HG03432 (cell line): Measurements from ENCODE around the gene CELF2.

Source experiments
- ATAC-seq: cut with Tn5 transposase; IDR thresholded peaks from one replicate; pipeline ENCODE4 v1.9.1; 2021; ENCODE audit warnings: mild to moderate bottlenecking, moderate library complexity; ENCODE audit not compliant: unreplicated experiment

CELF2 gene

DNA sequence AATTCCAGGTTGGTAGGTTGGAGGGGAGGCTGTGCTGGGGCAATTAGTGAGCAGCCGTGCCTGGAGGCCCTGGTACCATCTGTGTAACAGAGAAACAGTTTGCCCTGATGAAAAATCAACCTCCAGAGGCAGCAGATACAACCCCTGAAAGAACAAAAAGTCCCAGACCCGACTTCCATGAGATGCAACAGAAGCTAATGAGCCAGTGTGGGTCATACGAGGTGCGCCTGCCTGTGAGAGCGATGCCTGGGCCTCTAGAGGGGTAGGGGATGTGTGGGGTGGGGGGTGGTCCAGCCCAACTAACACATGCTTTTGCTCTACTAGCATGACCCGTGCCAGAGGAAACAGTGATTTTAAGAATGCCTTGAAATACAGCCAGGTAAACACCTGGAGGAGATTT, 39.3 kb downstream of the CELF2 start:
- ATAC-seq = no peak

DNA sequence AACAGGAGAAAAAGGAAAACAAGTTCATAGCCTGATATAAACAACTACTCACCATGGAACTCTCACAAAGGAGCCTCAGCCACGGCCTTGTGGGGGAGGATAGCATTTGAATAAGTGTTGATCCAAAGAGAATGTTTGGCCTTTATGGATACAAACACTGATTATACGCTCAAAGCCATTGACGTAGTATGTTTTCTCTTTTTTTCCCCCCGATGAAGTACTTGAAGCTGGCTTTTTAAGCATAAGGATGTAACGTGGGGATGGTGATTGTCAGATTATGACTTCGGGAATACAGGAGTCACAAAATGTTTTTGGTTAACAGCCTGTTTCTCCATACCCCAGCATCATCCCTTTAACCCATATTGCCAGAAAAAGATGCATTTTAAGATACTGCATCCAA, 39.8 kb downstream of the CELF2 start:
- ATAC-seq = no peak

DNA sequence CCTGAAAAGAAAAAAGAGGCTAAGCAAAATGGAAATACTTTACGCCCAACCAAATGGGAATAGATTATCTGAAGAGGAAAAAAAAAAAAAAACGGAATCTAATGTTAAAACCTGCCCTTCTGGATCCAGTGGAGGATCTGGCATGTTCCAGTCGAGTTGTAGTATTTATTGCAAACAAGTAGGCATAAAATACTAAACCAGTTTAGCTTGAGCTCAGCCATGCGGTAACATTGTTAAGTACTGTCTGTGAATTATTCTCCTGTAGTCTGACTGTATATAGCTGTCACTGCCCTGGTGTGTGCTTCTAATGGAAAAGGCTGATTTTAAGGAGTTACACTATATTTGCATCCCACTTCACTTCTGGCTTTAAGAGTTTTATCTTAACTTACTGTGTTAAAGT, 40.3 kb downstream of the CELF2 start:
- ATAC-seq = no peak

DNA sequence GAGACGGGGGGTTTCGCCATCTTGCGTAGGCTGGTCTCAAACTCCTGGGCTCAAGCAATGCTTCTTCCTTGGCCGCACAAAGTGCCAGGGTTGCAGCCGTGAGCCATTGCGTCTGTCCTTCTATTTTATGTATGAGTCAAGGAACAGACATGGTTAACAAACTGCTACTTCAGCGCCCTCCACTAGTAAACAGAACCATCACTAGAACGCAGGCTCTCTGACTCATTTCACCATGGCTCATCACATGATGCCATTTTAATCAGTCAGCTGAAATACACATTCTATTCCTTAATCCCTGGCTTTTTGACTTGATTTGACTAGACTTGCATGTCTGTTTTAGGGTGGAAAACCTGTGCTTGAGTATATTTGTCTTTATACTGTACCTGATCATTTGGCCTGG, 41.3 kb downstream of the CELF2 start:
- ATAC-seq = no peak

DNA sequence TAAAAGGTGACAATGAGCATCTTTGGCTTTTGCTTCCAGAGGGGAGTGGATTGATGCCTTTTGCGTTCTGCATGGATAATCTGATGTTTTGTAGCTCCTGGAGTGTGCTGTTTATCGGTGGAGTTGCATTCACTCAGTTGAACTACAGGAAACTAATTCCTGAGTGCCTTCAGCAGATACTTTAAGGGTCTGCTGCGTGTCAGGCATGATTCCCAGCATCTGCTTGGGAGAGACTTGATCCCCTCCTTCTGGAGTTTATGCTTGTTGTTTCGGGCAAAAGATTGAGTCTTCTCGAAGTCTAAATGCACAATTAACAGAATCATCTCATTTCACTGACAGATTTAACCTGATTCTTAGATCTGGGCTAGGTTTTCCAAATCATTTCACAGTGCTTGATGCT, 46.2 kb downstream of the CELF2 start:
- no peak for ATAC-seq

DNA sequence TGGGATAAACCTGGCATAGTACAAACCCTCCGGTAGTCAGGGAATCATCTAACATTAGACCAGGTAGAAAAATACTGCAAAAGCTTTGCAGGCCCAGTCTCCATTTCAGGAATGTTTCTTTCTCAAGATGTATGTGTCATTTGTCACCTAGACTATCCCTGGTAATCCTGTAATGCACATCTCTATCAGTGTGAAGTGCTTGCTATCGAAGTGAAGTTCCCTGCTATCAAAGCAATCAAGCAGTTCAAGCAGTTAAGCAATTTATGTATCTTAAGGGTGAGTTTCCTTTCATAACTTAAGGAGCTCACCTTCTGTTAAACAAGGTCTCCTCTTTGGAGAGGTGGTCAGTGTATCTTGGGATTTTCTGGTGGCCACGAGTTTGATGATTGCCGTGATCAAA, 47.2 kb downstream of the CELF2 start:
- no peak for ATAC-seq

DNA sequence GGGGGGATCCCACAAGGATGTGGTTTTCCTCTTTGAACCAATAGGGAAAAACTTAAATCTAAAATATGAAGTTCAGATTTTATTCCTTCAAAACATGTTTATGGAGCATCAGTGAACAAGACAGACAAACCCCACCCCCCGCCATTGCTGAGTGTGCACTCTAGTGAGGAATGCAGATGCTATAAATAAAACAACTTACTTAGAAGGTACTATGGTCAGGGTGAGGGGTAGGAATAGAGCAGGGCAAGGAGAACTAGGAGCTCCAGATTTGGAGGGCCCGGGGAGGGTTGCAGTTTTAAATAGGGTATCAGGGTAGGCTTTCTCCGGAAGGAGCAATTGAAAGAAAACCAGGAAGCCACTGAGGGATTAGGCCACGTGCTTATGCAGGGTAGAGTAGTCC, 47.9 kb downstream of the CELF2 start:
- no peak for ATAC-seq

DNA sequence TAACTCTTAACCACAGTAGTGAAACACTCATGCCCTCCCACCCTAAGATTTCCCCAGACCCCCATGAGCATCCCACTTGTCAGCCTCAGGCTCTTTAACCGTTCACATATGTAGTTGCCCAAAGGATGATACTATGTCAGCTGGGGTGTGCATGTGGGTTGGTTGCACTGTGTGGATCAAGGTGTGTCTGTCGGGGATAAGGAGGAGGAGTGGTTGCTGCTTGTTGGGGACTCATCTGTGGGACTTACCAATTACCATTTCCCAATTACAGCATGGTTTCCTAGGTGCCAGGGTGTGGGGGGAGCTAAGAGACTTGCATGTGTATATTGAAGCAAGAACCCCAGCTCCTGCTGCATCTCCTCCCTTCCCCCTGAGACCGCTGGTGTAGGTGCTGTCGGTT, 48.8 kb downstream of the CELF2 start:
- no peak for ATAC-seq

DNA sequence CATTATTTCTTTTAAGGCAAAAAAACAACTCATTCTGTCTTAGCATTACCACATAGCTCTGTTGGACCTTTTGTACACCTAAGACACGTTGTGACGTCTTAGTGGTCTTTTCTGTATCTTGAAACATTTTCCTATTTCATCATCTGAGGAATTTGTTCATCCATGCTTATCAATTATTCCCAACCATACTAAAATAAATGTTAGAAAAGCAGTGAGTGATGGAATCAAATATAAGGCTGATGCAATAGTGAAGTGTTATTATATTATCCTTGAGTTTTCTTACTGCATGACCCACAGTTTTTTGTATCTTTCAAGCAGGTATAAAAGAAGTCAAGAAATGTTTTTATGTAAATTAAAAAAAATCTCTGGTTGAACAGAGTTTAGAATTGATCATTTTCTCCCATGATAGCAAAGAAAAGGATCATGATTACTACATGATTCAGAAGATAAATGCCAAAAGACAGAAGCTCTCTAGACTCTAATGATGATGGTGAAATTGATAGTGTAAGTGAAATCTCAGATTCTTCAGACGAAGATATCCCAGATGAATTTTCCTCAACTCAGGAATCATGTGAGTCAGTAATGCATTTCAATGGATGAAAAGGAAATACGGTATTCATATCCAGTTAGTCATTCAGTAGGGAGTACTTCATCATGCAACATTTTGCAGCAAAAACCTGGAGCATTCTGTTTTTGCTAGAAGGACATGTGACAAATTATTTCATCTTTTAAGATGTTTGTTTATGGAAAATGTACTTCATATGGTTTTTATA, 51.4 kb downstream of the CELF2 start:
- ATAC-seq = no peak

DNA sequence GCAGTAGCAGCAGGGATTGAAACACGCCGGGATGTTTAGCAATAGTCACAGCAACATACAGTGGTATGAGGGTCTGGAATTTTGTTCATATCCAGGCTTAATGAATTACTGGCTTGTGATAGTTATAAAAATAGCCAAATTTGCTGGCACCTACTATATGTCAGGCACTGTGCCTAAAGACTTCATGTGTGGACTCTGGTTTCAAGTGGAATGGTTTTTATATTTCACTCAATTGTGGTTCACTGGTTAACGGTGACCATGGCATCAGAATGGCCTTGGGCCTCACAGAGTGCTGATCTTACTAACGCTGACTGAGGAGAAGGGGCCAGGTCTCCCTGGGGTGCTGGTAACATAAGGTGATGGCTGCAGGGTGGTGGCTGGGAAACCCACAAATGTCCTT, 55.7 kb downstream of the CELF2 start:
- no peak for ATAC-seq

DNA sequence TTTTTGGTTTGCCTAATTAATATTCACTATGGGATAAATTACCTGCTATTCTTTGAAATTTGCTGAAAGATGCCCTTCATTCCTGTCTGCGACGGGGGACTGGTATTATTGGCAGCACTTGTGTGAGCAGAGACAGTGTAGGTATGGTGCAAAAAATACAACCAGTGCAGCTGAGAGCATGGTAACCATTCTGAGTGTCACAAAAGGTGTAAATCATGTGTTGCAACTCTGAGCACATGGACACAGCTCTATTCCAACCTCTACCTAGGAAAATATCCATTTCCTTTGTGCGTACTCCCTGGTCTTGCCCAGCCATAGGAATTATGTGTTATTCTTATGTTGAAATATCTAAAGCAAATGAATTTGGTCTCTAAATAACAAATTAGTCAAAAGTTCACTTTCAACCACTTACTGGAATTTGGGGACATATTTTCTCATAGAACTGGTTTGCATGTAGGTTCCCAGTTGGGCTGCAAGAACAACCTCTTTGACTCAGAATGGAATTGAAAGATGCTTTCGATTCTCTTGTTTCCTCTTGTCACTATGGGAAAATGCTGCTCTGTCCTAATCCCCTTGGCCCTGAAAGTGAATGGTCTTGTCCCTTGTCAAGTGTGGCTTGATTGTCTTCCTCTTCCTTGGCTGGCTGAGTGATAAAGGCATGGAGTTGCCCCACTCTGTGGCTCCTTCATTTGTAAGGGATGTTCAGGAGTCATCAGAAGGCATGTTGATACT, 57.0 kb downstream of the CELF2 start:
- ATAC-seq = peak; percentile 96

DNA sequence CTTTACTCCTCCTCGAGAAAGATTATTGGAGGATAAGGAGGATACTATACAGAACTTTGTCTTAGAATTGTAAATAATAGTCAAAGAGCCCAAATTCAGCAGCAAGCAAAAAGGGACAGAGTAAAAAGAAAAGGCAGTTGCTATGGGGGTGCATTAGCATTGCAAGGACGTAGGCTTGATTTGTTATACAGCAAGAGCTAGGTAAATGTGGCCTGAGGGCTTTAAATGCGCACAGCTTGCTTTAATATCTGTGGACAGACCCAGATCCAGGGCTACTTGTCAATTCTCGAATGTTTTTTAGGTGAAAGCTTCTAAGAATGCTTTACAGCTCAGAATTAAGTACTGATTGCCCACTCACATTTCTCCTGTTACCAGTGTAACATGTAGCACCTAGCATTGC, 58.5 kb downstream of the CELF2 start:
- no peak for ATAC-seq

DNA sequence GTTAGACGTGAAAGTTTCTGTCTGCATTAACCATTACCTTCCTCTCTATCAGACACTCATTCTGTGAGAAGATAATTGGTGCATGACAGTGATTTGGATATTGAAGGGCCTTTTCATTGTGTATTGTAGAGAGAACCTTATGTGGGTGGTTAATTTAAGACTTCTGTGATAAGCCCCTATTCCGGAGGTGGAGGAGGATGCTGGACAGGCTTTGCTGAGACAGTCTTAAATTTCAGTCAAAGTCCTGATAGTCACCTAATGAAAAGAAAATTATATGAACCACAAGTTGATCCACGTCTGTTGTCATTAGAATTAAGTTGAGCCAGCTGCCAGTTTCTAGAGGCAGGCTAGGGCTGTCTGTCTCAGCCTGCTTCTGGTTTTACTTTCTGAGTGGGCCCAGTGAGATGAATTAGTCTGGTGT, 62.9 kb downstream of the CELF2 start:
- peak; percentile 85 for ATAC-seq

DNA sequence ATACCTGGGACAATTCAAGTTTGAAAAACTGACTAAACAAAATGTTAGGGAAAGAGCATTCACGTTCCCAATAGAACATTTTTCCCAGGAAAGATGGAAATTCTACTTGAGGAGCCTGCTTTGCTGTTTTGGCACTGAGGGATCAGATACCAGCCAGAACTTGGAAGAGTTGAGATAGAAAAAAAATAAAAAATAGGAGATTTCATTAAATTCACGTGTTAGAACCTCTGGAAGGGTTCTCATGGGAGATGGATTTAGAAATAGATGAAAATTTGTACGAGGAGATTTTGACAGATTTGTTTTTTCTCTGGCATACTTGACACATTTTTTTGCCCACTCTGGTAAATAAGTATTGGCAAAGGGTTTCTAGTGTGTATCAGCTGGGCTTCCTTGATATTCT, 63.7 kb downstream of the CELF2 start:
- no peak for ATAC-seq

DNA sequence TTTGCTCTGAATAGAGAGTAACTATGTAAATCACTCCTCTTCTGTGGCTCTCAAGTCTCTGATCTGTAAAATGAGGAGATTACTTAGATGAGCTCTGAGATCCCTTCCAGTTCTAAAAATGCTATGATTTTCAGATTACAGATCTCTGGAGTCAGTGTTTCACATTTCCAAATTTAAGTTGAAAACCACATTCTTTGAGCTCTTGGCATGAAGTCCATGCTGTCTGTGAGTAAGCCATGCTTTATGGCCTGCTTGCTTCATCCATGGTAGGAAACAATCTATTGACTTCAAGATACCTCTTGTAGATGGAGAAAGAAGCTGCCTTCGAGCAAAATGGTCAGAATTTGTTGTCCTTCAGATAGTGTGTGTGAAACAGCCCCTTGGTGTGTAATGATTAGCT, 64.9 kb downstream of the CELF2 start:
- no peak for ATAC-seq

DNA sequence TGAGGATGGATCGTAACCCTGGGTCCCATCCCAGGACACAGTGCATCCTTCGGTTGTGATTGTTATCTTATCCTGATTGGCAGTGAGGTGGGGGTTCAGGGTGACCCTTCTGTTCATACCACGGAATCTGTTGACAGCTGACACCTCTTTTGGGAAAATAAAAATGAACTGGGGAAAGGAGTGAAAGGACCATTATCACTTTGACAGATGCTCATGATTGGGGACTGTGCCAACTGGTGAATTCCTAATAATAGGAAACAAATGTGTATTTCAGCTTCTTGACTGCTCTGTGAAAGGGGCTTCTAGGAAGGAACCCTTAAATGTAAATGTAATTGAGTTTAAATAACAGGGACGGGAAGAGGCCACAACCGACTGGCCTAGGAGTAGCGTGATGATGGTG, 65.4 kb downstream of the CELF2 start:
- no peak for ATAC-seq

DNA sequence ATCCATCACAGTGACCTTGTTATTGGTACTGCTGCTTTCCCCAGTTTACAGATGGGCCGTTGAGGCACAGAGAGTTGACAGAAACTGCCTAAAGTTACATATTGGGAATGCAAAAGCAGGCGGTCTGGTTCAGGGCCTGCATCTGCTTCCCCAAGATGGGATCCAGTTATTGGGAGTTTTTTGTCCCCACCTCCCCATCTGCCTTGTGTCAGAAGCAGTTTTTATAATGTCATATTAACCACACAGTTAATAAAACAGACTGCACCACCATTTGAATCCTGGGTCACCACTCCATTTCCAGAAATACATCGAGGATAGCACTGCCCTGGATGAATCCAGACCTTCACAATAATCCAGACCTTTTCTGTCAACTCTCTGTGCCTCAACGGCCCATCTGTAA, 67.9 kb downstream of the CELF2 start:
- ATAC-seq = no peak

DNA sequence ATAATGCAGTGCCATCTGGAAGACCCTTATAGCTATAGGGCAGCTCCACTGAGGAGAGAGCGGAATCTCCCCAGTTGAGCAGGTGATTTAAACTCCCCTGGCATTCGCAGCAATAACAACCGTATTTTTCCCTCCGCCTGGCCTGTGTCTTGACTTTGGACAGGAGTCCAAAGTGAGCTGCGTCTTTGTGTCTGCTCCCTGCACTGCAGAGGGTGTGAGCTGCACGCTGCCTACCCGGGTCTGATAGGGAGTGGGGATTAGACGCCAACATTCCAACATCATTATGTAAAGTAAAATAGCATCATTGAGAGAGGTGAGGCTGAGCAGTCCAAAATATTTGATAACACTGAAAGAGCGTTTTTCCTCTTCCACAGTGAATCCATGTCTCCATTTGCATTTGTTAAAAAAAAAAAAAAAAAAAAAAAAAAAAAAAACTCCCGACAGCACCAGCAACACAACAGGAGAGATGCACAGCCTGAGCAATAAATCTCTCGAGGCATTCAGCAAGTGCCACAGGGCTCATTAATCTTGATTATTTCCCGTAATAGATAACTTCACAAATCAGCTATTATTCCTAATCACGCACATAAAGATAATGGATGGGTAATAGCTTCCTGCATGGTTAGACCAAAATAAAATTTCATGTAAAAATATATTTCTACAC, 68.6 kb downstream of the CELF2 start:
- ATAC-seq = no peak

DNA sequence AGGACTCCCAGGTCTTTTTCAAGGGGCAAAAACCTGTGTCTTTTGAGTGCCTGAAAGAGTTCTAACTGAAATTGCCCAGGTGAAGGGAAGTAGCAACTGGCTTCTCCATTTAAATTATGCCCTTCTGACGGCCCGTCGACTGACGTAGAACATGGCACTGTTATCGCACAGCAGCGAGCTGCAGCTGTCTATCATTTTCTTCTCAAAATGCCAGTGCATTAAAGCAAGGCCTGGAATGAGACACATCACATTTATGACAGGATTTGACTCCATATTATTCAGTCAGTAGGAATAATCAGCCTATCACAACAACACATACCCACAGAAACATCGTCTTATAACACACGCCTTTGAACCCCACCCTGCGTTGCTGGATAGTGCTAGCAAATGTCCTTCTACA, 69.7 kb downstream of the CELF2 start:
- ATAC-seq = no peak

DNA sequence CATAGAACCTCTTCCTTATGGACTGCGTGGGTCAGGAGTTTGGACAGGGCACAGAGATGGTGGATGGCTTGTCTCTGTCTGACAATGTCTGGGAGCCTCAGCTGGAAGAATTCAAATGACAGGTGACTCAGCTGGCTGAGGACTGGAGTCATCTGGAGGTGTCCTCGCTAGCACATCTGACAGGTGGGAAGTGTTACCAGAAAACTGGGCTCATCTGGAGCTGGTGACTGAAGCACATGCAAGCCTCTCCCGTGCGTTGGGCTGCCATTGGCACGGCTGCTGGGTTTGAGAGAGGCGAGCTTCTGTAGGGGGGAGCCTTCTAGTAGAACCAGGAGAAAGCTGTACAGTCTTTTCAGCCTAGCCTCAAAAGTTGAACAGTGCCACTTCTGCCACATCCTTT, 71.0 kb downstream of the CELF2 start:
- ATAC-seq = no peak

DNA sequence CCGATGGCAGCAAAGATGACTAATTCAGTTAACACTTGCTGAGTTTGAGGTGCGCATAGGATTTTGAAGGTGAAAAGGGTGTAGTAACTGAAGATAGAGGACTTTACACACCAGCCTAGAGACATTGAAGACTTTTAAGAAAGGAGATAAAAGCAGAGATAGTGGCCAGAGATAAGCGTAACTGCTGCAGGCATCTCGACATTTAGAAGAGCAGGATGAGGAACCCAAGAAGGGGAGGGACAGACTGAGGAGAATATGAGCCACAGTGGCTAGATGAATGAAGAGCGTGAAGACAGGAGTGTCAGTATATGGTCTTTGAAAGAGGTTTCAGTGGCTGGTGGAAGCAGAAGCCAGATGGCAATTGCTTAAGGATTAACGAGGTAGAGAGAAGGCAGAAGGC, 71.6 kb downstream of the CELF2 start:
- ATAC-seq = no peak

DNA sequence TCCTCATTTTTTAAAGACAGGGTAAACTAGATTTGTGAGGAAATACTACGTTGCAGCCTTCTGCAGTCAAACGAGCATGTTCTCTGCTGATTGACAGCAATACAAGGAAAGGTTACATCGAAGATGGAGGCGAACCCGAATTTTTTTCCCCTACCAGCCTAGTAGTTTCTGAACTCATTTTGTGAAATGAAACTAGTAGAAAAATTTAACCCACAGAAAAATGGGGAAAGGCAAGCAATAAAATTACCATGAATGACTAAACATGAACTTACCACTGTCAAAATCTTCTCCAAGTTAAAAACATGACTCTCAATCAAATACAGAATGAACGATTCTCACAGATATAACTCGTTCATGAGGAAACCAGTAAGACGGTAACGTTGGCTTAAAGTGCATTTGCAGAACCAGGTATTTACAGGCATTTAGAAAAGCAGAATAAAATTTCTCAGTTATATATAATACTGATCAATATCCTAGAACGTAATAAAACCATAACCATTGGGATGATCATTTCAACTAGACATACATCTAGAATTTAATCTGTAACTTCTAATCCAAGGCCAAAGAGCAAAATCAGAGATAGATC, 73.9 kb downstream of the CELF2 start:
- peak; percentile 52 for ATAC-seq
